ENCODE data around the gene ARGLU1.

The ARGLU1 gene

GRCh38 chr13:106534639-106535551, 33.0 kb downstream of the ARGLU1 start:
- Histone ChIP-seq H3K27me3 (peaks cover 68% of the 10 kb centered on the region), H3K9me3 (no peaks in the 10 kb centered on the region), H3K4me3 (ENCODE audit: low read depth in 1 of 2, low read length in 1 of 2) (peak overlapping the region; percentile 85 to 95), H3K27ac (no peak overlapping the region), H3K36me3 (no peaks in the 10 kb centered on the region), H3K4me1 (ENCODE audit: control insufficient read depth in 1 of 2, insufficient read depth in 1 of 2, low read depth in 1 of 2, low read length in 1 of 2) (peaks cover 31 to 35% of the 10 kb centered on the region in 2 experiments)
- TF ChIP-seq CTCF (IDR thresholded peaks at IDR 0.05) = no peak

- peak overlapping the region; percentile 25 to 56 for H3K4me3 ChIP-seq (ENCODE audit: low read depth in 1 of 2, low read length in 1 of 2)
- H3K27ac ChIP-seq = no peak overlapping the region
- TF ChIP-seq CTCF (IDR thresholded peaks at IDR 0.05) = no peak
- peaks cover 31 to 35% of the 10 kb centered on the region in 2 experiments for H3K4me1 ChIP-seq (ENCODE audit: control insufficient read depth in 1 of 2, insufficient read depth in 1 of 2, low read depth in 1 of 2, low read length in 1 of 2)
- no peaks in the 10 kb centered on the region for H3K36me3 ChIP-seq
- H3K27me3 ChIP-seq = peaks cover 76% of the 10 kb centered on the region
- no peaks in the 10 kb centered on the region for H3K9me3 ChIP-seq
These were observed 33.8 kb downstream of the ARGLU1 start for GRCh38 chr13:106533943-106534638.

- peaks cover 31 to 35% of the 10 kb centered on the region in 2 experiments for H3K4me1 ChIP-seq (ENCODE audit: control insufficient read depth in 1 of 2, insufficient read depth in 1 of 2, low read depth in 1 of 2, low read length in 1 of 2)
- no peaks in the 10 kb centered on the region for H3K36me3 ChIP-seq
- H3K4me3 ChIP-seq (ENCODE audit: low read depth in 1 of 2, low read length in 1 of 2) = peak overlapping the region; percentile 5 to 56
- no peak for TF ChIP-seq CTCF (IDR thresholded peaks at IDR 0.05)
- no peak overlapping the region for H3K27ac ChIP-seq
- H3K27me3 ChIP-seq = peaks cover 84% of the 10 kb centered on the region
- H3K9me3 ChIP-seq = no peaks in the 10 kb centered on the region
These were observed 34.6 kb downstream of the ARGLU1 start for GRCh38 chr13:106533101-106533942.

GRCh38 chr13:106532111-106532929, 35.6 kb downstream of the ARGLU1 start:
- Histone ChIP-seq H3K27ac (no peak overlapping the region), H3K36me3 (no peaks in the 10 kb centered on the region), H3K4me3 (ENCODE audit: low read depth in 1 of 2, low read length in 1 of 2) (no peak overlapping the region), H3K4me1 (ENCODE audit: control insufficient read depth in 1 of 2, insufficient read depth in 1 of 2, low read depth in 1 of 2, low read length in 1 of 2) (peaks cover 31 to 35% of the 10 kb centered on the region in 2 experiments), H3K9me3 (no peaks in the 10 kb centered on the region), H3K27me3 (peaks cover 94% of the 10 kb centered on the region)
- TF ChIP-seq CTCF (IDR thresholded peaks at IDR 0.05) = no peak

Data from neutrophil (primary cell).